HG03135 (cell line): ENCODE results near the gene ST3GAL3.

Experiments
- ATAC-seq: cut with Tn5 transposase; IDR thresholded peaks from one replicate; pipeline ENCODE4 v1.9.1; 2021; ENCODE audit warnings: mild to moderate bottlenecking, moderate library complexity; ENCODE audit not compliant: unreplicated experiment

ST3GAL3 gene

DNA sequence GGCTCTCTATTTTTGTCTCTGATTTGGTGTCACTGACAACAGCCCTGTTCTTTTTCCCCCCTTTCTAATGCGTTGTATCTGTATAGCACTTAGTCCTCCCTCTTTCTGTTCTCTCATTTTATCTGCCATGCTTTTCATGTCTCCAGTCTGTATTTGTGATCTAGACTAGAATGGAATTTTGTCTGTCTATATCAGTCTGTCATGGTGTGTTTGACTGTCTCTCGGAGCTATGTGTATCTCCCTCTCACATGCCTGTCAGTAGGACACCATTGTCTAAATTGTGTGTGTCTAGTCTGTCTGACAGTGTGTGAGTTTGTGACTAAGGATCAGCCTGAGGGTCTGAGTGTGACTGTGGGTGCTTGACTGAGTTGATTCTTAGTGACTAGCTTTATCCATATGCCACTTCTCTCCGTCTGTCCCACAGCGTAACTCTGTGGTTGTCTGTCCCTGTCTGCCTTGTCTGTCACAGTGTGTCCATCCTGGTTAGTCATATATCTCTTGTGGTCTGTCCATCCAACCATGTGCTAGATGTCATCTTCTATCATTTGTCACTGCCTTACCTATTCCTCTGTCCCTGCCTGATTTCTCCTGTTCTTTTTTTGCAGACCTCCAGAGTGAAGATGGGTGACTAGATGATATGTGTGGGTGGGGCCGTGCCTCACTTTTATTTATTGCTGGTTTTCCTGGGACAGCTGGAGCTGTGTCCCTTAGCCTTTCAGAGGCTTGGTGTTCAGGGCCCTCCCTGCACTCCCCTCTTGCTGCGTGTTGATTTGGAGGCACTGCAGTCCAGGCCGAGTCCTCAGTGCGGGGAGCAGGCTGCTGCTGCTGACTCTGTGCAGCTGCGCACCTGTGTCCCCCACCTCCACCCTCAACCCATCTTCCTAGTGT, 270.3 kb downstream of the ST3GAL3 start:
- ATAC-seq = no peak

DNA sequence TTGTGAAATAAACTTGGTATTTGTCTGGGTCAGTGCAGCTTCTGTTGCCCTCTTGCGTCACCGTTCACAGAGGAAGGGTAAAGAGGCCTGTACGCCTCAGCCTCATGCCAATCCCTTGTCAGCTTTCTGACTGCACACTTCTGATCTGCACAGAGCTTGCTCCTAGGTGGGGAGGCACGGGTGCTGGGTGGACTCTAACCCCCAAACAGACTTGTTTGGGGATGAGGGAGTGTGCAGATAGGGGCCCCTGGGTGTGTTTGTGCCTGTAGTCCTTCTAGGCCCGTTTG, 270.9 kb downstream of the ST3GAL3 start:
- ATAC-seq = no peak

DNA sequence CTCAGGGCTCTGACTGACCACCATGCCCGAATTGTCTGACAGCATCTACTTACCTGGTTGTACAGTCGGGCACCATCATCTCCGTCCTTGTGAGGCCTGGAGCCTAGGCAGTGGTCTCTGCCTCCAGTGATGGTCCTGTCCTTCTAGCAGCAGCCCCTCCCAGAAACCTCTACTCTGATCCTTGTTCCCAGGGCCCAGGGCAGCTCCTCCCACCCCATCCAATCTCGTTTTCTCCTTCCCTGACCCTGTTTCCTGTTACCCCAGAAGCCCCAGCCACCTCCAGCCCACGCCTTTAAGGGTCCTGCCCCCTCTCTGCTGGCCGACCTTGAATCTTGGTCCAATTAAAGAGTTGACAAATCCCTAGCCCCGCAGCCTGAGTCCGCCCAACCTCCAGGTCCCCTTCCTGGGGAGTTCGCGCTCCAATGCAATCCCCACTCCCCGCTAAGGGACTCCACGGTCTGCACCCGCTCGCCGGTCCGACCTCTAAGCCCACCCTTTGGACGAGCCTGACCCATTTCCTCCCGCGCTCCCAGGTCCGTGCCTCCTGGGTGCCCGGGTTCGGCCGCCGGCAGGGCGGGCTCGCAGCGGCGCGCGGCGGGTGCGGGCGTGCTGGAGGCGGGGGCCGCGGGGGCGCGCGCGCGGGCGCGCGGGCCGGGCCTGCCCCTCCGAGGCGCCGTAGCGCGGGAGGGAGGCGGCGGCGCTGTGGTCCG, 271.4 kb downstream of the ST3GAL3 start, which contains the start of gene B4GALT2:
B4GALT2 (plus strand) TSS at position 660 of the 710 bp plus-strand sequence. CDS start 1,951 bp downstream, outside the sequence.
- ATAC-seq = no peak

DNA sequence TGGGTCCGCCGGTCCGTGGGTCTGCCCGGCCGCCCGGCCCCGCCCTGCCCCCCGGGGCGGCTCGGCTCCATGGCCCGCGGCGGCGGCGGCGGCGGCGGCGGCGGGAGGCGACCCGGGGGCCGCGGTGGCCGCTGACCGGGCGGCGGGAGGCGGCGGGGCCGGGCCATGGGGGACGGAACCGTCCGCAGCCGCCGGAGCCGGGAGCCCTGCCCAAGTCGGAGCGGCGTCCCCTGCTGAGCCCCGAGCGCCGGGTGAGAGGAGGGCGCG, 271.9 kb downstream of the ST3GAL3 start:
- no peak for ATAC-seq

DNA sequence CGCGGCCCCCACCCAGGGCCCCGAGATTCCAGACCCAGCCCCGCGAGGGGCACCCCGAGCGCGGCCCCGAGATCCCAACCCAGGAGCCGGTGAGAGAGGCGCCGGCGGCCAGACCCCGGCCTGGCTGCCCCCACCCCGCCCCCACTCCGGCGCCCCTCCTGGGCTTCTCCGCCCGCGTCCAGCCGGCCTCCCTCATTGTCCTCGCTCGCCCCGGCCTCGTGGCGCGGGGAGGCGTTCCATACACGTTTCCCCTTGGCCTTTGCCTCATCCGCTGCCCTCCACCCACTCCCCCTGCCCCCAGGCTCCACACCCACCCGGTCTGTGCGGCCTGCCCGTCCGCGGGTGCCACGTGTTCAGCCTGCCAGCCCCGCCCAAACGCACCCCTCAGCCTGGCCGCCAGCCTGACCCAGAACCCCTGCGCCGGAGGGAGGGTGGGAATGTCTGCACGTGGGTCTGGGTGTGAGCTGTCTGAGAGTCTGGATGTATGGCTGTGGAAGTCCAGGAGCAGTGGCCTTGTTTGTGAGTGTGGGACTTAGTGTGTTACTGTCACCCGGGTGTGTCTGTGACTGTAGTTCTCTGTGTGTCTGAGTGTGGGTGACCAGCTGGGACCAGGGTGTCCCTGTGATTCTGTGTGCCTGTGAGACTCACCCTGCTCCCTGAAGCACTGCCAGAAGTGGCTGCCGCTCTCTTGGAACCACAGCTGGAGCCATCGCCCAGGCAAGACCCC, 272.4 kb downstream of the ST3GAL3 start:
- ATAC-seq = no peak

DNA sequence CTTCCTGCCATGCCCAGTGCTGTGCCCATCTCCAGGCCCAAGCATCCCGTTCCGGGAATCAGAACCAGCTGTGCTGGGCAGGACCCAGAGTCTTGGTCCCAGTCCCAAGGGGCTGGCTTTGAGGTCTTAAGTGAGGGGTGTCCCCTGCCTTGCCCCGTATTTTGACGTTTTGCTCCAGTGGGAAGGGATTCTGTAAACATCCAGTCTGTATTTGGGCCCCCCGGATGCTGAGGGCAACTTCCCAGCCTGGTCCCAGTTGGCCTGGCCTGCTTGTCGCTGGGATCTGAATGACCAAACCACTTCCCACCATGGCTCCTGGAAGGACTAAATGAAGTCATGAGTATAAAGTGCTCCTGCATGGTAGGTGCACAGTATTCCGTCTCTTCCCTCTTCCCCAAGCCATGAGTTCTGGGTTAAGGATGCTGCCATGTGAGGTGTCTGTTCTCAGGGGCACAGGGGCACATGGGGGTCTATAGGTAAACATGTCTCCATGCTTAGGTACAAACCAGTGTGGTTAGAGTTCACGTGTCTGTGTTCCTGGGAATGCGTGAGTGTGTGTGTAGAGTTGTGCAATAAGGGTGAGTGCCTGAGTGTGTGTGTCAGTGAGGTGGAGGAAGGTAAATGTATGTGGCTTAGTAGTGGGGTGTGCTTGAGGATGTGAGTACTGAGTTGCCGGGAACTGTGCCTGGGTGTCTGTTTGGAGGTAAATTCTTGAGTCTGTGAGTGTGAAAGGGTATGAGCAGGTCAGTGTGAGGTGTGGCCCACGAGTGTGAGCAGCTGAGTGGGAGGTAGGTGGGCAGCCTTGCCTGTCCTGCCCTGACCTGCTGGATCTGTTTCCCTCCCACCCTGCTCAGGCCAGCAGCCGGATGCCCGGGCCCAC, 273.2 kb downstream of the ST3GAL3 start:
- no peak for ATAC-seq
